Measurements from ENCODE around the gene SLC12A2. TPM values are rescaled to one million over a fixed set of nuclear protein-coding genes. Genes with fewer than 3 reads are reported as not detected.

SLC12A2 gene
- total RNA-seq, 1 experiment from 2014 or later, result 36.9 TPM

GRCh38 chr5:128225245-128226030 lies 141.9 kb downstream of the SLC12A2 start:
- Histone ChIP-seq H3K9me3 (ENCODE audit: control insufficient read depth, insufficient read depth, low read depth, low read length) (no peaks in the 10 kb centered on the region), H3K27me3 (ENCODE audit: control insufficient read depth, insufficient read depth, low read length) (no peaks in the 10 kb centered on the region), H3K27ac (ENCODE audit: low read length) (no peak overlapping the region), H3K36me3 (ENCODE audit: control insufficient read depth, insufficient read depth, low read length) (no peaks in the 10 kb centered on the region), H3K4me3 (ENCODE audit: low read depth in 2 of 2, low read length in 2 of 2) (no peak overlapping the region), H3K4me1 (ENCODE audit: control insufficient read depth, insufficient read depth, low read length) (no peaks in the 10 kb centered on the region)
- CTCF ChIA-PET, result no interaction called here
- in situ Hi-C loops (cut with HindIII; ENCODE audit: low pct_unique_long_range_greater_than_20kb, low sequenced_read_pairs), result no loop called here
- intact Hi-C loops (cut with micrococcal nuclease; ENCODE audit: unreplicated experiment), result no loop called here
- POLR2A ChIA-PET, result no interaction called here
- BruUV-seq (replicated peaks), result no TSS peak
- TF ChIP-seq REST (IDR thresholded peaks at IDR 0.05; ENCODE audit: insufficient read depth in 1 of 2, low read depth in 2 of 2, low read length in 1 of 2), result no peak
- no peak for TF ChIP-seq TCF7L2 (IDR thresholded peaks at IDR 0.05; ENCODE audit: low read depth, low read length)
- TF ChIP-seq, protein P1, sequence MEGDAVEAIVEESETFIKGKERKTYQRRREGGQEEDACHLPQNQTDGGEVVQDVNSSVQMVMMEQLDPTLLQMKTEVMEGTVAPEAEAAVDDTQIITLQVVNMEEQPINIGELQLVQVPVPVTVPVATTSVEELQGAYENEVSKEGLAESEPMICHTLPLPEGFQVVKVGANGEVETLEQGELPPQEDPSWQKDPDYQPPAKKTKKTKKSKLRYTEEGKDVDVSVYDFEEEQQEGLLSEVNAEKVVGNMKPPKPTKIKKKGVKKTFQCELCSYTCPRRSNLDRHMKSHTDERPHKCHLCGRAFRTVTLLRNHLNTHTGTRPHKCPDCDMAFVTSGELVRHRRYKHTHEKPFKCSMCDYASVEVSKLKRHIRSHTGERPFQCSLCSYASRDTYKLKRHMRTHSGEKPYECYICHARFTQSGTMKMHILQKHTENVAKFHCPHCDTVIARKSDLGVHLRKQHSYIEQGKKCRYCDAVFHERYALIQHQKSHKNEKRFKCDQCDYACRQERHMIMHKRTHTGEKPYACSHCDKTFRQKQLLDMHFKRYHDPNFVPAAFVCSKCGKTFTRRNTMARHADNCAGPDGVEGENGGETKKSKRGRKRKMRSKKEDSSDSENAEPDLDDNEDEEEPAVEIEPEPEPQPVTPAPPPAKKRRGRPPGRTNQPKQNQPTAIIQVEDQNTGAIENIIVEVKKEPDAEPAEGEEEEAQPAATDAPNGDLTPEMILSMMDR (IDR thresholded peaks at IDR 0.05), result no peak
- no peak for TF ChIP-seq POLR2AphosphoS5 (IDR thresholded peaks at IDR 0.05; ENCODE audit: low read depth, low read length)
- TF ChIP-seq SIN3A (IDR thresholded peaks at IDR 0.05; ENCODE audit: borderline replicate concordance, insufficient read depth, low read depth, low read length), result no peak
- ATAC-seq, result no peak
- no peak for DNase-seq (ENCODE audit: low read depth, low spot score)

- Histone ChIP-seq H3K4me1 (ENCODE audit: control insufficient read depth, insufficient read depth, low read length) (no peaks in the 10 kb centered on the region), H3K4me3 (ENCODE audit: low read depth in 2 of 2, low read length in 2 of 2) (no peak overlapping the region), H3K27ac (ENCODE audit: low read length) (no peak overlapping the region), H3K36me3 (ENCODE audit: control insufficient read depth, insufficient read depth, low read length) (no peaks in the 10 kb centered on the region), H3K9me3 (ENCODE audit: control insufficient read depth, insufficient read depth, low read depth, low read length) (no peaks in the 10 kb centered on the region), H3K27me3 (ENCODE audit: control insufficient read depth, insufficient read depth, low read length) (no peaks in the 10 kb centered on the region)
- DNase-seq (ENCODE audit: low read depth, low spot score), result no peak
- intact Hi-C loops (cut with micrococcal nuclease; ENCODE audit: unreplicated experiment), result no loop called here
- ATAC-seq, result no peak
- in situ Hi-C loops (cut with HindIII; ENCODE audit: low pct_unique_long_range_greater_than_20kb, low sequenced_read_pairs), result no loop called here
- BruUV-seq (replicated peaks), result no TSS peak
- CTCF ChIA-PET, result no interaction called here
- POLR2A ChIA-PET, result no interaction called here
- TF ChIP-seq TCF7L2 (IDR thresholded peaks at IDR 0.05; ENCODE audit: low read depth, low read length) (no peak), POLR2AphosphoS5 (IDR thresholded peaks at IDR 0.05; ENCODE audit: low read depth, low read length) (no peak), REST (IDR thresholded peaks at IDR 0.05; ENCODE audit: insufficient read depth in 1 of 2, low read depth in 2 of 2, low read length in 1 of 2) (no peak), SIN3A (IDR thresholded peaks at IDR 0.05; ENCODE audit: borderline replicate concordance, insufficient read depth, low read depth, low read length) (no peak)
- TF ChIP-seq, protein P1 (IDR thresholded peaks at IDR 0.05), result no peak
These were observed 144.4 kb downstream of the SLC12A2 start for GRCh38 chr5:128228008-128228407.

Data from Panc1 (cell line).